ENCODE measurements around the gene ZNF518B.

ZNF518B gene

GRCh38 chr4:10457255-10457801, at the start of gene ZNF518B:
TSS of gene ZNF518B (minus strand) at chr4:10457426. CDS start at chr4:10446328, 11,098 bp downstream.
- peak; percentile 74 for DNase-seq

- no peak for DNase-seq
These were observed 48.9 kb upstream of the ZNF518B start for GRCh38 chr4:10506077-10506476.

GRCh38 chr4:10504570-10505179, 47.4 kb upstream of the ZNF518B start:
- DNase-seq, result no peak

GRCh38 chr4:10502717-10503116, 45.5 kb upstream of the ZNF518B start:
- no peak for DNase-seq

GRCh38 chr4:10500776-10501175, 43.5 kb upstream of the ZNF518B start:
- no peak for DNase-seq

GRCh38 chr4:10496200-10496599, 39.0 kb upstream of the ZNF518B start:
- DNase-seq, result no peak

GRCh38 chr4:10495651-10496050, 38.4 kb upstream of the ZNF518B start:
- DNase-seq, result no peak

- no peak for DNase-seq
These were observed 35.2 kb upstream of the ZNF518B start for GRCh38 chr4:10492464-10492863.

- no peak for DNase-seq
These were observed 34.2 kb upstream of the ZNF518B start for GRCh38 chr4:10491401-10491800.

GRCh38 chr4:10490996-10491395, 33.8 kb upstream of the ZNF518B start:
- no peak for DNase-seq

- DNase-seq, result no peak
These were observed 25.7 kb upstream of the ZNF518B start for GRCh38 chr4:10482913-10483312.

- no peak for DNase-seq
These were observed 23.4 kb upstream of the ZNF518B start for GRCh38 chr4:10480616-10481015.

- no peak for DNase-seq
These were observed 21.4 kb upstream of the ZNF518B start for GRCh38 chr4:10478621-10479020.

GRCh38 chr4:10470505-10470904, 13.3 kb upstream of the ZNF518B start:
- no peak for DNase-seq

GRCh38 chr4:10466161-10466560, 8.9 kb upstream of the ZNF518B start:
- DNase-seq, result no peak

GRCh38 chr4:10462876-10463275, 5.7 kb upstream of the ZNF518B start:
- no peak for DNase-seq

- DNase-seq, result no peak
These were observed 4.7 kb upstream of the ZNF518B start for GRCh38 chr4:10461850-10462400.

GRCh38 chr4:10461091-10461849, 4.0 kb upstream of the ZNF518B start:
- peak; percentile 70 for DNase-seq

GRCh38 chr4:10460313-10461047, 3.3 kb upstream of the ZNF518B start:
- DNase-seq, result peak; percentile 45

GRCh38 chr4:10459305-10459704, 2.1 kb upstream of the ZNF518B start:
- no peak for DNase-seq

GRCh38 chr4:10458177-10458576, 951 bp upstream of the ZNF518B start:
- DNase-seq, result no peak

- DNase-seq, result peak; percentile 58
These were observed 501 bp downstream of the ZNF518B start for GRCh38 chr4:10456595-10457254.

- DNase-seq, result no peak
These were observed 999 bp downstream of the ZNF518B start for GRCh38 chr4:10456260-10456594.

All from stimulated activated CD4-positive, alpha-beta T cell treated with anti-CD3 and anti-CD28 coated beads, Interleukin-4, amount 100 ng/mL, for 24 hours (primary cell).